Tongue (tissue), 2 donors: ENCODE measurements around the gene TAS1R2. TPM values are rescaled to one million over a fixed set of nuclear protein-coding genes. Genes with fewer than 3 reads are reported as not detected.
A peak's percentile ranks its signal among the peaks of the same experiment; 100 is the strongest.
"Not testable (repeated sequence)": the region's sequence is repeated elsewhere in the genome, so short reads cannot be mapped to it uniquely, and the experiment has no call there.

ENCODE experiments used
- DNase-seq: peaks from one replicate; pipeline ENCODE4 v3.0.0-alpha.2; 2015
- total RNA-seq: library from RNA; depleted of rRNA; stranded (reverse); fragments of >200 nt; gene quantifications from one replicate; pipeline ENCODE4 v1.2.3, GENCODE V29; 2014

Gene TAS1R2
- not detected for total RNA-seq

- DNase-seq, result no peak
These were observed at the start of gene TAS1R2 for GRCh38 chr1:18859560-18859959. TAS1R2 (minus strand) TSS chr1:18859660; CDS start chr1:18859660, 0 bp downstream.

GRCh38 chr1:18907917-18908845 is 48.7 kb upstream of the TAS1R2 start:
- peak; percentile 62 for DNase-seq

- DNase-seq, result peak; percentile 91
These were observed 47.8 kb upstream of the TAS1R2 start for GRCh38 chr1:18907021-18907916.

GRCh38 chr1:18903291-18903756 is 43.9 kb upstream of the TAS1R2 start:
- DNase-seq, result no peak

- DNase-seq, result peak; percentile 99
These were observed 43.2 kb upstream of the TAS1R2 start, which contains the start of gene ALDH4A1 for GRCh38 chr1:18902523-18903290. ALDH4A1 (minus strand) TSS chr1:18902555; CDS start chr1:18902523, 32 bp downstream.

GRCh38 chr1:18901952-18902522 is 42.6 kb upstream of the TAS1R2 start:
- DNase-seq, result peak; percentile 65

GRCh38 chr1:18901147-18901951 is 41.9 kb upstream of the TAS1R2 start:
- DNase-seq, result no peak

GRCh38 chr1:18900303-18900841 is 40.9 kb upstream of the TAS1R2 start:
- DNase-seq, result peak; percentile 78

GRCh38 chr1:18899363-18900049 is 40.0 kb upstream of the TAS1R2 start:
- DNase-seq, result no peak

GRCh38 chr1:18898567-18898966 is 39.1 kb upstream of the TAS1R2 start:
- no peak for DNase-seq

- DNase-seq, result no peak
These were observed 35.9 kb upstream of the TAS1R2 start for GRCh38 chr1:18895317-18895716.

- no peak for DNase-seq
These were observed 33.7 kb upstream of the TAS1R2 start for GRCh38 chr1:18893120-18893519.

- not testable (repeated sequence) for DNase-seq
These were observed 32.4 kb upstream of the TAS1R2 start for GRCh38 chr1:18891858-18892257.

- DNase-seq, result no peak
These were observed 31.9 kb upstream of the TAS1R2 start for GRCh38 chr1:18891426-18891780.

- no peak for DNase-seq
These were observed 31.4 kb upstream of the TAS1R2 start for GRCh38 chr1:18890706-18891425.

- no peak for DNase-seq
These were observed 26.5 kb upstream of the TAS1R2 start for GRCh38 chr1:18886003-18886335.

- no peak for DNase-seq
These were observed 26.0 kb upstream of the TAS1R2 start for GRCh38 chr1:18885311-18886002.

GRCh38 chr1:18884727-18885126 is 25.3 kb upstream of the TAS1R2 start:
- DNase-seq, result no peak

GRCh38 chr1:18884419-18884717 is 24.9 kb upstream of the TAS1R2 start:
- DNase-seq, result no peak
